Activated CD8-positive, alpha-beta memory T cell treated with anti-CD3 and anti-CD28 coated beads, Interleukin-2, amount 50 U/mL, for 24 hours (primary cell): ENCODE measurements around the gene OR5B17.
"Not testable (repeated sequence)": the region's sequence is repeated elsewhere in the genome, so short reads cannot be mapped to it uniquely, and the experiment has no call there.

ENCODE experiments used
- DNase-seq: peaks from one replicate; pipeline ENCODE4 v3.0.0-alpha.2; 2020; ENCODE audit errors: extremely low read depth

The OR5B17 gene

GRCh38 chr11:58358969-58359368 is at the start of gene OR5B17:
Gene OR5B17, minus strand, starts transcription at chr11:58359069. Its CDS starts 0 bp downstream, at chr11:58359069.
- no peak for DNase-seq

- DNase-seq: no peak
Measured at GRCh38 chr11:58406774-58407173, 47.9 kb upstream of the OR5B17 start, which contains the start of gene OR5B3. Gene OR5B3, minus strand, starts transcription at chr11:58406874. Its CDS starts 3,465 bp downstream, at chr11:58403409.

GRCh38 chr11:58399622-58400021 is 40.8 kb upstream of the OR5B17 start:
- not testable (repeated sequence) for DNase-seq

GRCh38 chr11:58395581-58395980 is 36.7 kb upstream of the OR5B17 start:
- DNase-seq: no peak

- DNase-seq: no peak
Measured at GRCh38 chr11:58394195-58394594, 35.3 kb upstream of the OR5B17 start.

- DNase-seq: no peak
Measured at GRCh38 chr11:58392746-58393145, 33.9 kb upstream of the OR5B17 start.

- DNase-seq: no peak
Measured at GRCh38 chr11:58391879-58392278, 33.0 kb upstream of the OR5B17 start.

- DNase-seq: no peak
Measured at GRCh38 chr11:58390551-58391063, 31.7 kb upstream of the OR5B17 start.

GRCh38 chr11:58354727-58355126 is 4.1 kb downstream of the OR5B17 start:
- no peak for DNase-seq

- DNase-seq: no peak
Measured at GRCh38 chr11:58345204-58345603, 13.7 kb downstream of the OR5B17 start.

- no peak for DNase-seq
Measured at GRCh38 chr11:58334708-58335107, 24.2 kb downstream of the OR5B17 start.

GRCh38 chr11:58330861-58331260 is 28.0 kb downstream of the OR5B17 start:
- DNase-seq: no peak

- no peak for DNase-seq
Measured at GRCh38 chr11:58318532-58318931, 40.3 kb downstream of the OR5B17 start.

- DNase-seq: no peak
Measured at GRCh38 chr11:58316142-58316541, 42.7 kb downstream of the OR5B17 start.
